ENCODE data around the gene EPHB2.
"Not testable (repeated sequence)": the region's sequence is repeated elsewhere in the genome, so short reads cannot be mapped to it uniquely, and the experiment has no call there.

EPHB2 gene

GRCh38 chr1:22915816-22916470 lies 205.3 kb downstream of the EPHB2 start:
- DNase-seq (ENCODE audit: low read depth): no peak

- no peak for DNase-seq (ENCODE audit: low read depth)
These were observed 205.8 kb downstream of the EPHB2 start for GRCh38 chr1:22916471-22916820.

GRCh38 chr1:22917989-22918388 lies 207.3 kb downstream of the EPHB2 start:
- DNase-seq (ENCODE audit: low read depth): no peak

DNA sequence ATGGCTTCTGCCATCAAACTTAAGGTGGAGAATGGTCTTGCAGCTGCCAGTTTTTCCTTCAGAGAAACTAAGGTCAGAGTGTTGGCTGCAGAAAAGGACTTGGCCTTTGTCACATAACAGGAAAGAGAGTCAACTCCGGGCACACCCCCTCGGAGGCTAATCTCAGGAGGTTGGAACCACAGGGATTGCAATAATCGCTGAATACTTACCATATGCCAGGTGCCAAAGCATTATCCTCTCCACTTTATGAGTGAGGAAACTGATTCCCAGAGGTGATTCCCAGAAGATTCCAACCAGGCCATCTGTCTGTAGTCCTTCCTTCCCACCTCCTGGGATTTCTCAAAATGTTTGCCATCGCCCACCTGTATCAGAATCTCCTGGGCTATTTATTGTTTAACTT lies 208.0 kb downstream of the EPHB2 start:
- DNase-seq (ENCODE audit: low read depth): no peak

DNA sequence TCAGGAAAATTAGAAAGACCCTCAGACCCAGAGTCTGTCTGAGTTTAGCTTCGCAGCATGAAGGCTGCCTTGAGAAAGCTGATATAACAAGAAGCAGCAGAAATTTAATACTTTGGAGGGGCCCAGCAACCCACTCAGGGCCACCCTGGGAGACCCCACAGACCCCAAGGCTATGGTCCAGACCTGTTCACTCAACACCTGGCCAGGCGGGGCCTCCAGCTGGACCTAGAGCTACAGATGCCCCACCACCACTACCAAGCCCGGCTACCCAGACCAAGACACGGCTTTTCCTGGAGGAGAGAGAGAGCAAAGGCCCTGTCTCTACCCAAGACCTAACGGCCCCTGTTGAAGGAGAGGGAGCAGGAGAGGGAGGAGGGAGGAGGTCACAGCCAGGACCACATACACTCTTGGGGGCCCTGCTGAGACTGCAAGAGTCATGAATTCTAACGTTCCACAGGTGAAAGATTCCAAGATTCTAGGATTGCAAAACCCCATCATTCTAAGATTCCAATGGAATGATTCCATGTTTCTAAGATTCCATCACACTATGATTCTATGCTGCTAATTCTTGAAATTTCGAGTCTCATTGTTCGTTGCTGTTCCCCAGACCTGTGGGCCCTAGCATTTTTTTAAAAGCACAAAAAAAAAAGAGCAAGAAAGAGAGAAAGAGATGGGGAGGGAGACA lies 208.8 kb downstream of the EPHB2 start:
- no peak for DNase-seq (ENCODE audit: low read depth)

DNA sequence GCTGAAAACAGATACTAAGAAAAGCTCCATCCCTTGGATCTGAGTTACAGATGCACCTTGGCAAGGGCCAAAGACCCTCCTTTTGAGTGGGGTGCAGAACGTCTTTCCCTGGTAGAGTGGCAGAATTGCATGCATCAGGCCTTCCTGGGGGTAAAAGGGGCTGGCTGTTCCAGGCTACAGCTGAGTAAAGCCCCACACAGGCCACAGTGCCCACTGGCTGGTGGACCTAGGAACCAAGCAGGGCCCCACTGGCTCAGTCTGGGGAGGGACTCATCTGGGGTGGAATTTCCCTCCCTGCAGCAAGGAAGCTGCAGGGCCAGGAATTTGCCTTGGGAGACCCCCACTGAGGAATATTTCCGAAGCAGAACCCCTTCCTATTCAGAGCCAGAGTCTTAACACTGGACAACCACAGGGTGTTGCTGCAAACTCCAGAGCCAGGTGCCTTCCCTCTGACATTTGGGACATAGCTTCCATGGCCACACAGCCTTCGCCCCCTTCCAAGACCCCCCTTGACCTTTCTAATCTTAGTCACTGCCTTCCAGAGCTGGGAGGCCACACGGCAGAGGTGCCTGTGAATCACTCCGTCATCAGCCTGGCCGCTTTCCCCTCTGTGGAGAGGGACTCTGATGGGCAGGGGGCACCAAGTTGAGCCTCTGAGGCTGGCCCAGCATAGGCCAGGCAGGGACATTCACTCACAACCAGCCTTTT lies 209.5 kb downstream of the EPHB2 start:
- DNase-seq (ENCODE audit: low read depth): no peak

- no peak for DNase-seq (ENCODE audit: low read depth)
These were observed 210.3 kb downstream of the EPHB2 start for GRCh38 chr1:22920734-22921451.

DNA sequence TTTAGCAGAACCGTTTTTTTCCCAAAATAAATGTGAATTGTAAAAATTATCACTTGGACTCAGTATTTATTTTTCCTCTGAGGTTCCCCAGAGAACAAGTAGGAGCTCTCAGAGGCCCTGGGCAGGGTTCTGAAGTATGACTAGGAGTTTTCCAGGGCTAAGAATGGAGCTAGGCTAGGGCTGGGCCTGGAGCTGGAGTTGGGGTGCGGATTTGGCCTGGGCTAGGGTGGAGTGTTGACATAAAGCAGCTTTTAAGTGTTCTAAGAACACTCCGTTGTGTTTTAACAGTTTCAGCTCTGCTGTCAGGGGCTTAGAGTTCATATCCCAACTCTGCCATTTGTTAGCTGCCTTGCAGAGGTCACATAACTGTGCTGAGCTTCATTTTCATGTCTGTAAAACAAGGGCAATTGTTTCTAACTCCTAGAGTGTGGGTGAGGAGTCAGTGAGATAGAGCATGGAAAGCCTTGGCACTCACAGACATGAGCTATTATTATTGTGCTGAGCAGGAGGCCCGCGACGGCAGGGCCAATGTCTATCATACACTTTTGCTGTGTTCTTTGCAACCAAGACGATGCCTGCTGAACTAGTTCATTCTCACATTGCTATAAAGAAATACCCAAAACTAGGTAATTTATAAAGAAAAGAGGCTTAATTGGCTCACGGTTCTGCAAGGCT lies 210.9 kb downstream of the EPHB2 start:
- DNase-seq (ENCODE audit: low read depth): no peak

DNA sequence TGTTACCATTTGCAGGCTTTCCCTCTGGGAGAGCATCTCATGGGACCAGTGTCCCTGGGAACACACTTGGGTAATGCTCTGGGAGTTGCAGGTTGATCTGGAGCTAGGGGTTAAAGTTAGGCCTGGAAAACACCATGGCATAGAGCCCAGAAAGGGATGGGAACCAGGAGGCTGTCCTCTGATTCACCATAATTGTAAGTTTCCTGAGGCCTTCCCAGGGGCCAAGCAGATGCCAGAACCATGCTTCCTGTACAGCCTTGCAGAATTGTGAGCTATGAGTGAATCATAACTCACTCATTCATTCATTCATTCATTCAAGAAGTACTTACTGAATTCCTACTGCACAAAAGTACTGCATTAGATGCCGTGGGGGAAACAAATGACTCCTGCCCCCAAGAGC lies 212.0 kb downstream of the EPHB2 start:
- no peak for DNase-seq (ENCODE audit: low read depth)

DNA sequence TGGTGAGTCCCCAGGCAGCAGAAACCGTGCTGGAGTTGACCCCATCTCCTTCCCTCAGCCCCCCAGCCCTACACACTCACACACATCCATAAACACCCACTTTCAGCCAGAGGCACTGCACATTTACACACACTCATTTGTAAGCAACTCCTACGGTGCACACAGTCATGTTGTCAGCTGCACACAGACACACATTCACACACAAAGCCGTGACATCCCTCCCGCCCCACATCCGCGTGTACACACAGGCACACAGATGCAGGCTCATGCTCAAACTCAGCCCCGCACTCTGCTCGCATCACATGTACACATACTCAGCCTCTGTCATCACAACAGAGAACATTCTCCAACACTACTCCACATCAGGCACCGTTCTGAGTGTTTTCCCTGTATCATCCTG lies 214.5 kb downstream of the EPHB2 start:
- no peak for DNase-seq (ENCODE audit: low read depth)

DNA sequence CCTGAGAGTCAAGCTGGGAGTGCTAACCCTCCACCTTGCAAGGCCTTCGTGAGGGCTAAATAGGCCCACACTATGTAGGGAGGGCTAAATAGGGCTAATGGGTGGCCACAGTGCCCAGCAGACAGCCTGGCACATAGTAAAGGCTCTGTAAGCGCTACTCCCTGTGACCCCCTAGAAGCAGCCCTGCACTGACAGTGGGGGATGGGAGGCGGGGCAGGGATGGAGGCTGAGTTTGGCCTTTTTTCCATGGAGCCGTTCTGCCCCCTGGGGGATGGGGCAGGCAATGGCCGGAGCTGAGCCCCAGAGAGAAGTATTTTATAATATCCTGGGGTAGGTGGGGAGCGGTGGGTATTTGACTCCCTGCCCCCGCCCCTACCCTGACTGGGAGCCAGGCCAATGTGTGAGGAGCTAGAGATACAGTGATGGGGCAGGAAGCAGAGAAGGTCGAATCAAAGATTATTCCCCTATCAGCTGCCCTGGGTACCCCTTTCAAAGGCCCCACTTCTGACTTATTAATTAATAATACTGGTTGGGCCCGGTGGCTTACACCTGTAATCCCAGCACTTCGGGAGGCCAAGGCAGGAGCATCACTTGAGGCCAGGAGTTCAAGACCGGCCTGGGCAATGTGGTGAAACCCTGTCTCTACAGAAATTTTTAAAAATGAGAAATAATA lies 219.7 kb downstream of the EPHB2 start:
- DNase-seq (ENCODE audit: low read depth): no peak

DNA sequence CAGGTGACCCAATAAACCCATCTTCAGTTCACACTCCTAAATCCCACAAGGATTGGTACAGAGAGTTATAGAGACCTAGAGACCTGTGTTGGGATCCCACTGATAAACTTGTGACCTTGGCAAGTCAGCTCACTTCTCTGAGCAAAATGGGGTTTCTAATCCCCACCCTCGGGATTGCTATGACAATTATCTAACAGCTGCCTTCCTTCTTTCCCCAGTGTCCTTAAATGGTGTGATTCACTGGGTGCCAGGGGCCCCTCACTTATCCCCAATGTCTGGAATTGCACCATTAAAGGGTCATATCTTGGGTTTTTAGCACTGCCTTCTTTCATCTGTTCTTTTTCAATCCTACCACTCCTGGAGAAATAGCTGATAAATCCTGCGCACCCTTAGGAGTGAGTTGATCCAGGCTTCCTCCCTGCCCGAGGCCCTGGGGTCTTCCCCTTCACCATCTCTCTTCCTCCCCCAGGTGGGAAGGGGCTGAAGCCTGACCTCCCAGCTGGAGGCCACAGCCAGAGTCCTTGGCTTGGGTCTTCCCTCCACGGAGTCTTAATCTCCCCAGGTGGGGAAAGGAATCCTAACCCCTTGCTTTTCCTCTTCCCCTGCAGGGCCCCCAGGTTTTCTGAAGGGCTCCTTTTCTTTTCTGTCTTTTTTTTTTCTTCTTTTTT lies 222.3 kb downstream of the EPHB2 start:
- DNase-seq (ENCODE audit: low read depth): no peak

DNA sequence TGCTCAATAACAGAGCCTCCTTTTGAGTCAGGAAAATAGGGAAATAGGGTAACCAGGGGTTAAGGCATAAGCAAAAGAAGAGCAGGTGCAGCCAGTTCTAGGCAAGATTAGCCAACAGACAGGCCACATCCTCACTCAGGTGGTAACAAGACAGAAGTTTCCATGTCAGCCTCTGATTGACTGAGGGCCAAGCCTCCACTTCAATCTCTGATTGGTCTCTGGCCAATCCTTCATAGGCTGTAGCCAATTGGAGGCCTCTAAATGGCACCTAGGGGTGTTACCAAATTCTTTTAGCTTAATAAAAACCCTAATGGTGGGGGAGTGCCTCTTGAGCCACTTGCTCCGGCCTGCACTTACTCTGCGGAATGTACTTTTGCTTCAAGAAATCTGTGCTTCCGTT lies 224.8 kb downstream of the EPHB2 start:
- DNase-seq (ENCODE audit: low read depth): no peak

- no peak for DNase-seq (ENCODE audit: low read depth)
These were observed 226.0 kb downstream of the EPHB2 start for GRCh38 chr1:22936681-22937080.

DNA sequence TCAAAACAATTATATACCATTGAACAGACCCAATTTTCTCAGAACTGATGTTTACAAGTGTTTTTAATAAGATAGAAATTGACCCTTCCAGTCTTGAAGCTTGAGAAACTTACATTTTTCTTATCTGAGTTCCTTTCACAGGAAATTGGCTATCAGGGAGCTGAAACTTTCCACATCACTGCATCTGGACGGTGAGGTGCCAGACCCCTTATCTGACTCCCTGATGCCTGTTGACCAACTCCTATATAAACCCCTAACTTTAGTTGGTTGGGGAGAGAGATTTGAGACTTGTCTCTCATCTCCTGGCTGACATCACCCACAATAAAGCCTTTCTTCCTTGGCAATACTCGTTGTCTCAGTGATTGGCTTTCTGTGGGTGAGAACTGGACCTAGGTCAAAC lies 230.6 kb downstream of the EPHB2 start:
- no peak for DNase-seq (ENCODE audit: low read depth)

DNA sequence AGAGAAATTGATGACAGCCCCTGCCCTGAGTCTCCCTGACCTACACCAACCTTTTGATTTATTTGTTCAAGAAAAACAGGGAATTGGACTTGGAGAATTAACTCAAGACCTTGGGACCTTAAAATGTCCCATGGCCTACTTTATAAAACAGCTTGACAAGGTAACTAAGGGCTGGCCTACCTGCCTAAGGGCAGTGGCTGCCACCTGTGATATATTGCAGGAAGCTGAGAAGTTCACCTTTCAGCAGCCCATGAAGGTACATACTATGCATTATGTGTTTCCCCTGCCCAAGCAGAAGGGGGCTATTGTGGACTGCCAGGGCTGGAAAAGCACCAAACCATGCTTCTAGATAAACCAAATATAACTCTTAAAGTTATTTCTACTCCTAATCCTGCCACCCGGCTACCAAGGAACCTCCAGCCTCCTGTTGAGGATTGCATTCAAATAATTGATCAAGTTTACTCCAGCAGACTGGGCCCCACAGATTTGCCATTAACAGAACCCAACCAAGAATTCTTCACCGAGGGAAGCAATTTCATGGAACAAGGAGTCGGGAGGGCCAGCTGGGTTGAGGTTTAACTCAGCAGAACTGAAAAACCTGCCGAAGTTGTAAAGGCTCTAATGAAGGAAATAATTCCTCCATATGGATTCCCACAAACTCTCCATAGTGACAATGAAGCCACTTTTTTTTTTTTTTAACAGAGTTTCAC lies 233.9 kb downstream of the EPHB2 start:
- no peak for DNase-seq (ENCODE audit: low read depth)

- not testable (repeated sequence) for DNase-seq (ENCODE audit: low read depth)
These were observed 234.5 kb downstream of the EPHB2 start for GRCh38 chr1:22945171-22945570.

DNA sequence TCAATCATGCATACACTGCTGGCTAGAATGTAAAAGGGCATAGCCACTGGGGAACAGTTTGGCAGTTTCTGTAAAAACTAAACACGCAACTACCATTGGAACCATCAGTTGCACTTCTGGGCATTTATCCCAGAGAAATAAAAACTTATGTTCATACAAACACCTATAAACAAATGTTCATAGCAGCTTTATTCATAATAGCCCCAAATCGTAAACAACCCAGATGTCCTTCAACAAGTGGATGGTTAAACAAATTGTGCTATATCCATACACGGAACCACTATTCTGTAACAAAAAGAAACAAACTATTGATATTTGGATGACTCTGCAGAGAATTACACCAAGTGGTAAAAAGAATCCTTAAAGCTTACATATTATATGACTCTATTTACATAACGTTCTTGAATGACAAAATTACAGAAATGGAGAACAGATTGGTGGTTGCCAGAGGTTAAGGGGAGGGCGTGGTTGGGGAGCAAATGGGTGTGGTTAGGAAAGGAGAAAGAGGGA lies 239.2 kb downstream of the EPHB2 start:
- no peak for DNase-seq (ENCODE audit: low read depth)

GRCh38 chr1:22951796-22952195 lies 241.2 kb downstream of the EPHB2 start:
- no peak for DNase-seq (ENCODE audit: low read depth)

GRCh38 chr1:22952694-22953056 lies 242.0 kb downstream of the EPHB2 start:
- no peak for DNase-seq (ENCODE audit: low read depth)
